GM21717 (cell line): Measurements from ENCODE around the gene EXOC8.
"Not testable (repeated sequence)": the region's sequence is repeated elsewhere in the genome, so short reads cannot be mapped to it uniquely, and the experiment has no call there.

Experiments used
- ATAC-seq: cut with Tn5 transposase; IDR thresholded peaks from one replicate; pipeline ENCODE4 v1.9.1; 2021; ENCODE audit warnings: mild to moderate bottlenecking, moderate library complexity; ENCODE audit not compliant: unreplicated experiment

Gene EXOC8

DNA sequence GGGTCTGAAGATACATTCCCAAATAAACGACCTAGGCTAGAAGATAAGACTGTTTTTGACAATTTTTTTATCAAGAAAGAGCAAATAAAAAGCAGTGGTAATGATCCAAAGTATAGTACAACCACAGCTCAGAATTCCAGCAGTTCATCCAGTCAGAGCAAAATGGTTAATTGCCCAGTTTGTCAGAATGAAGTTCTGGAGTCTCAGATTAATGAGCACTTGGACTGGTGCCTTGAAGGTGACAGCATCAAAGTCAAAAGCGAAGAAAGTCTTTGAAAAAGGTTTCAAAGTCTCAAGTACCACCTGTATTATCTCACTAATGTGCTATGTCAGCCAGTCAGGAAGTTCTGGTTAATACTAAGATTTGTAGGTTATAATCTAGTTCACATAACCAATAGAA lies 15.4 kb upstream of the EXOC8 start:
- ATAC-seq, result no peak

DNA sequence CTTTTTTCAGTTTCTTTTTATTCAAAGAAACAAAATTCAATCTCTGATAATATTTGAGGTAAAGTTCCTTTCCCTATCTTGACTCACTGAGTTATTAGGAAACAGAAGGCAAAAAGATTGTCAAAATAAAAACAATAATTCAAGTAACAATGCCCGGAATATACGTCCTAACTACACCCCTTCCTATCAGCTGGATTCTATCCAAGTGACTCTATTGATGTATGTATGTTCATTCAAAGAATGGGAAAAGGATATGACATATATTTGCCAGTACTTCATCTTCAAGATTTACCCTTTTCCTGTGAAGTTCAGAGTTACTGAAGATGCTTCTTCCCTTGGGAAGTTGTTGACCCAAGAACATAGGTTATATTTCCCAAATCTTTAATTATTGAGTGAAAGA lies 14.2 kb upstream of the EXOC8 start:
- ATAC-seq, result no peak

DNA sequence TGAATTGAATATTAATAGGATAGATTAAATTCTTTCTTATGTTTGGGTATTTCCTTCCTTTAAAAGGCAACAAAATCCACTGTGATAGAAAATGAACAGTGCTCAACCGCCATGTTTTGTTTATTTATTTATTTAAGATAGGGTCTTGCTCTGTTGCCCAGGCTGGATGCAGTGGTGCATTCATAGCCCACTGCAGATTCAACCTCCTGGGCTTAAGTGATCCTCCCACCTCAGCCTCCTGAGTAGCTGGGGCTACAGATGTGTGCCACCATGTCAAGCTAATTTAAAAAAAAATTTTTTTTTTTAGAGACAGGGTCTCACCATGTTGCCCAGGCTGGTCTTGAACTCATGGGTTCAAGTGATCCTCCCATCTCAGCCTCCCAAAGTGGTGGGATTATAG lies 11.2 kb upstream of the EXOC8 start:
- not testable (repeated sequence) for ATAC-seq

- no peak for ATAC-seq
Measured at GRCh38 chr1:231348442-231348841, 10.8 kb upstream of the EXOC8 start.

- no peak for ATAC-seq
Measured at GRCh38 chr1:231347961-231348360, 10.3 kb upstream of the EXOC8 start.

DNA sequence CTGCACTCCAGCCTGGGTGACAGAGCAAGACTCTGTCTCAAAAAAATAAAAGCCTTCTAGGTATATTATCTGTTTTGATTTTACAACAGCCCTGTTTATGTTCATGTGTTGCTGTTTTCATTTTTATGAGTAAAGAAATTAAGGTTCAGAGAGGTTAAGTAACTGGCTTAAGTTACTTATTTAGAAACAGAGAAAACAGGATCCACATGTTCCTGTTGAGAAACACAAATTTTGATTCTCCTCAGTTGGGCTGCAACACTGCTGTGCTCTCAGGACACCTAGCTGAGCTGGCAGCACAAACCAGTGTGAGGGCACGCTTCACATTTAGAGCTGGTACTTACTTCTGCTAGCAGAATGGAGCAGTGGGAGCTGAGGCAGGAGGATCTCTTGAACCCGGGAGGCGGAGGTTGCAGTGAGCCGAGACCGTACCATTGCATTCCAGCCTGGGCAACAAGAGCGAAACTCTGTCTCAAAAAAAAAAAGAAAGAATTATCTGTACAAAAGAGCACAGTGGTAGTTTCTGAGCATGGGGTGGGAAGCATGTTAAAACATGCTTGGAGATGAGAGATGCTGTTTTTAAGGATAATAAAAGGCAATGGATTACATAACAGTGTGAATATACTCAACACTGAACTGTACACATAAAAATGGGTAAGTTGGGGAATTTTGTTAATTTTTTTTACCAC lies 2.8 kb upstream of the EXOC8 start:
- ATAC-seq, result no peak

DNA sequence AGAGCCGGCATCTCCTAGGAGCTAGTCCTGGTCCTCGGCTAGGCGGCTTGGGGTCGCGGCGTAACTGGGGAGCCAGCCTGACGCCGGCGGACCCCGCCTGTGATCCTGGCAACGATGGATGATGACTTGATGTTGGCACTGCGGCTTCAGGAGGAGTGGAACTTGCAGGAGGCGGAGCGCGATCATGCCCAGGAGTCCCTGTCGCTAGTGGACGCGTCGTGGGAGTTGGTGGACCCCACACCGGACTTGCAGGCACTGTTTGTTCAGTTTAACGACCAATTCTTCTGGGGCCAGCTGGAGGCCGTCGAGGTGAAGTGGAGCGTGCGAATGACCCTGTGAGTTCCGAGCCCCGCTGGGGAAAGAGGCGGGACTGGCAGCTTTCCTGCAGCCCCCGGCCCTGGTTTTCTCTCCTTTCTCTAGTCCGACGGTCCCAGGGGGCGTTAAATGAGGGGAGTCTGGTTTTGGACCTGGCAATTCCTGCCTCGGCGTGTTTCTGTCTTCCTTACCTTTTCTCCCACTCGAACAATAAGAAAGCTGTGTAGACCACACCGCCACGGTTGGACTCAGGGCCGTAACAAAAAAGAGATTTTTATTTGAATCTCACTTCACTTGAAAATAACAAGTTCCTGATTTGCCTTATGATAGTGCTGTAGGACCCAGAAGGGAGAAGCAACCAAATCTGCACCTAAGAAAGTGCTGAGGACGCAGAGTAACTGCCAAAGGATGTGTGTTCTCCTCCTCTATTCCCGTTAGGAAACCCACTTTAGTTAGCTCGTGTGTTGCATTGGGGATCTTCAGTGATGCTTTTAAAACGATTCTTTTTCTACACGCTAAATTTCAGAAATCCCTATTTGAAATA lies 847 bp upstream of the EXOC8 start, which contains the start of gene SPRTN:
TSS of gene SPRTN (plus strand) at position 24 of the 859 bp plus-strand sequence. CDS start at position 115, 91 bp downstream.
- ATAC-seq, result peak; percentile 18

DNA sequence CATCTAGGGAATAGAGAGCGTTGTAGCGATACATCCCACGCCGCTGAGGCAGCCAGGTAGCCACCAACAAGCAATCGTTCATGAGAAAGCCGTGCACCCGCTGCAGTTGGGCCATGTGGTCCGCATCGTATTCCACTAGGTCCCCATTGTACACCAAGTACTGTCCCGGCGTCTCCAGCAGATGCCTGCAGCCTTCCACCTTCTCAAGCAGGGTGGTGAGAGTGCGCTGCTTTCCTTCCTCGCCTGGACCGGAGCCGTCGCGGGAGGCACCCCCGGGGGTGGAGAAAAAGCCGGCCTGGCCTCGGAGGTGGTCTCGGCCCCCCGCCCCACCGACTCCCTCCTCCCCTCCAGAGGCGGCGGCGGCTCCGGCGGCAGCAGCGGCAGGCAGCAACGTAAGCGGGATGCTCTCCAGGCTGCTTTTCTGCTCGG lies 595 bp downstream of the EXOC8 start:
- no peak for ATAC-seq

DNA sequence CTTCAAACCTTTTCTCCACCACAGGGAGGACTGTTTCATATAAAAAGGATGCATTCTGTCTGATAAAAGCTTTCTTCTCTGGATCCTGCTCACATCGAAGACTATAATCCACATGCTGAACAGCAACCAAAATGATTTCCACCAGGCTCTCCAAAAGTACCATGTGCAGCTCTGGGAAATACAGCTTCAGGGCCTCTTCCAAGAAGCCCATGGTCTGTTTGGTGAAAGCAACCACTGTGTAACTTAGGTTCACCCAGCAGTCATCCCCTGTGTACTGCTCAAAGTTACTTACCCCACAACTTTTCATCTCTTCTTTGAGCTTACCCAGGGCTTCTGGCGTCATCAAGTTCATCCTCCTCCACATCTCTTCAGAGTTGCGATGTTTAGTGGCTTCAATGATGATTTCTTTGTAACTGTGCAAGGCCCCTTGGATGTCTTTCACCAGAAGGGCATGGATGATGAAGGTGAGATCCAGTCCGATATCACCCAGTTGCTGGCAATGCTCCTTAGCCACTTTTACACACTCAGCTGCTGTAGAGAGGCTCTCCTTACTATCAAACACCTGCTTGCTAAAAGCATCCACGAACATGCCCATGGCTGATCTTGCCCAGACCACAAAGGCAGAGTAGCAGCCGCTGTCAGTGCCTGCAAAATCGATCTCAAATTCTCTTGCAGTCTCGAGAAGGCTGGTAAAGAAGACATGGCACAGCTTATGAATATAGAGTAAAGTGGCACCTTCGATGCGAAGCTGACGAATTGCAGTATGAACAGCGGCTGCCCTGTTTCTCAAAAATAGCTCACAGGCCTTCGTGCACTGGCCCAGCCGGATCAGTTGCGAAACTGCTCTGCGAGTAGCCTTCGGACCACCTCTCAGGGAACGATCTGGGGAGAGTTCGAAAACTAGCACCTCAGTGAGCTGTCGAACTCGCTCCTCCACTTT lies 1.7 kb downstream of the EXOC8 start:
- ATAC-seq, result no peak

- ATAC-seq, result no peak
Measured at GRCh38 chr1:231334952-231335351, 2.7 kb downstream of the EXOC8 start.

GRCh38 chr1:231334079-231334666 lies 3.5 kb downstream of the EXOC8 start:
- no peak for ATAC-seq

- ATAC-seq, result no peak
Measured at GRCh38 chr1:231332761-231333160, 4.9 kb downstream of the EXOC8 start.

DNA sequence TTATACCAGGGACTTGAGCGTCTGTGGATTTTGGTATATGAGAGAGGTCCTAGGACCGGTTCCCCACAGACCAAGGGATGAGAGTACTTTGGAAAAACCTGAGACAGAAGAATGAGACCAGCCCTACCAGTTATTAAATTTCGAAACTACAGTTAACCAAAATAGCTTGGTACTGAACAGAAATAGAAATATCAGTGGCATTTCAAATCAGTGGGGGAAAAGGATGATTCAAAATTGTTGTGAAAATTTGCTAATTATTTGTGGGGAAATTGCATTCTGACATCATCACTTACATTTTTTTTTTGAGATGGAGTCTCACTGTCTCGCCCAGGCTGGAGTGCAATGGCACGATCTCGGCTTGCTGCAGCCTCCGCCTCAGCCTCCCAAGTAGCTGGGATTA lies 8.2 kb downstream of the EXOC8 start:
- no peak for ATAC-seq

DNA sequence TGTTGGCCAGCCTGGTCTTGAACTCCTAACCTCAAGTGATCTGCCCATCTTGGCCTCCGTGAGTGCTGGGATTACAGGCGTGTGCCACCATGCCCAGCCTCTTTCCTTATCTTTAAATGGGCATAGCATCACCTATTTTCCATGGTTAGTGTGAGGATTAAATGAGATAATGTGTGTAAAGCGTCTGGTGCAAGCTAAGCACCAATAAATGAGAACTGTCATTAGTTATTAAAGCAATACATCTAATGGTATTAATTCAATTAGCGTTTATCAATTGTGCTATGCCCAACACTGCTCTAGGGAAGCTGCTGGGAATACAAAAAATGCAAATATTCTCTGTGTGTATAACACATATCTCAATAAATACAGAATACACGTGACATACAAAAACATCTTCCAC lies 10.0 kb downstream of the EXOC8 start:
- no peak for ATAC-seq

DNA sequence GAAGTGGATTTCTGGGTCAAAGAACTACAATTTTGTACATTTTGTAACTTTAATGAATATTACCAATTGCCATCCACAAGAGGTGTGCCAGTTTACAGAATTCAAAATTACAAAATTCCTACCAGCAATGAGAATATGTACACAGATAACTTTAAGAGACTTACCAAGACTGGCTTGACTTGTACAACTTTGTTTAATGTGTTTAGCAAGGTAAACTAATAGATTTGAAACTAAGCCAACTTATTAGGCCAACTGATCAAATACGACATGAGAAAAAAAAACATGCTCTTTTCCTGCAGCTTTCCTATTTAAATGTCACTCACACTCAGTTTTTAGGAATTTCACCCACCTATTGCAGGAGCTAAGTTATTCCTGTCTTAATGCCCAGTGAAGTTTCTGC lies 11.4 kb downstream of the EXOC8 start:
- ATAC-seq, result no peak

GRCh38 chr1:231324660-231325059 lies 13.0 kb downstream of the EXOC8 start:
- ATAC-seq, result no peak

- no peak for ATAC-seq
Measured at GRCh38 chr1:231322880-231323530, 14.6 kb downstream of the EXOC8 start.

GRCh38 chr1:231319080-231319479 lies 18.6 kb downstream of the EXOC8 start:
- ATAC-seq, result no peak

DNA sequence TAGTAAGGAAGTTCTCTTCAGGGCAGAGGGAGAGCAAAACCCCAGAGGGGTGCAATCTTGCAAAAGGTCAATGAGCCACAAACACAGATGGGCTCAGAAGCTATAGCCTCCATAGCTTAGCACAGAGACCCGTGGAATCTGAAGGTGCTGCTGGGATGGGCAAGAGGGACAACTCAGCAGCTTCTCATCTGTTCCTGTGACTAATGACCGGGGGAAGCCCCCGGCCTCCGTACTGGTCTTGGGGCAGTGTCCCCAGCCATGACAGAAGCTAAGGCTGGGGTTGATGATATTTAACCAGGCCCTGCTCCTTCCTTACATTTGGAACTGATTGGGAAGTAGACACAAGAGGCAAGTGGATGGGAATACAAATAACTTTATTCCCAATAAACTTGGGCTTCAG lies 19.1 kb downstream of the EXOC8 start:
- ATAC-seq, result no peak

DNA sequence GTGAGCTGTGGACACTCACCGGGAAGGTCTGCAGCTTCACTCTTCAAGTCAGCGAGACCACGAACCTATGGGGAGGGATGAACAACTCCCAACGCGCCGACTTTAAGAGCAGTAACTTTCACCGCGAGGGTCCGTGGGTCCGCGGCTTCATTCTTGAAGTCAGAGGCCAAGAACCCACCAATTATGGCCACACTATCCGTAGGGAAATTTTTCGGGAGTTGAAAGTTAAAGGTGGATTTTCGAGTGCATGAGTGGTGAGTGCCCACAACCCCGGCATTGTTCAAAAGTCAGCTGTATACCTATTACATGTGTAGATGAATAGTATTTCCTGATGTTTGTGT lies 19.7 kb downstream of the EXOC8 start:
- ATAC-seq, result no peak
